Measurements from ENCODE around the gene AP1G2. TPM values are rescaled to one million over a fixed set of nuclear protein-coding genes. Genes with fewer than 3 reads are reported as not detected.
"Not testable (repeated sequence)": the region's sequence is repeated elsewhere in the genome, so short reads cannot be mapped to it uniquely, and the experiment has no call there.

The AP1G2 gene
- total RNA-seq, 6 donors from 2014 or later, result 73.9 to 418 (median 140) TPM

GRCh38 chr14:23612802-23613201 lies 45.2 kb upstream of the AP1G2 start:
- WGBS, 2 donors, result 81 to 83% methylated on average over 1 of the region's 1 CpG
- Histone ChIP-seq H3K27me3 (no peaks in the 10 kb centered on the region), H3K36me3 (no peaks in the 10 kb centered on the region), H3K4me1 (peaks cover 0 to 7% (median 3%) of the 10 kb centered on the region in 4 donors), H3K4me3 (peak overlapping the region in 2 of 4 donors; percentile 0 to 5), H3K27ac (peak overlapping the region; percentile 37 to 71 (median 46)), H3K9me3 (no peaks in the 10 kb centered on the region)
- no peak for ATAC-seq (ENCODE audit: low FRiP score in 2 of 2)
- DNase-seq, result no peak
- TF ChIP-seq POLR2AphosphoS5 (IDR thresholded peaks at IDR 0.05) (no peak), CTCF (IDR thresholded peaks at IDR 0.05) (no peak), EP300 (IDR thresholded peaks at IDR 0.05) (no peak), POLR2A (IDR thresholded peaks at IDR 0.05) (no peak)

- peak in 1 of 4 donors; percentile 10 for TF ChIP-seq EP300 (IDR thresholded peaks at IDR 0.05)
- TF ChIP-seq POLR2AphosphoS5 (IDR thresholded peaks at IDR 0.05), result no peak
- peaks cover 0 to 7% (median 3%) of the 10 kb centered on the region in 4 donors for H3K4me1 ChIP-seq
- DNase-seq, result peak in 1 of 2 donors; percentile 44
- peak; percentile 42 to 65 for ATAC-seq (ENCODE audit: low FRiP score in 2 of 2)
- 51 to 56% methylated on average over 4 of the region's 4 CpGs for WGBS, 2 donors
- peak overlapping the region; percentile 37 to 71 (median 50) for H3K27ac ChIP-seq
- peak overlapping the region in 2 of 4 donors; percentile 0 to 5 for H3K4me3 ChIP-seq
- no peaks in the 10 kb centered on the region for H3K9me3 ChIP-seq
- H3K27me3 ChIP-seq, result no peaks in the 10 kb centered on the region
- H3K36me3 ChIP-seq, result no peaks in the 10 kb centered on the region
These were observed 44.8 kb upstream of the AP1G2 start for GRCh38 chr14:23612354-23612732.

GRCh38 chr14:23610815-23611289 lies 43.3 kb upstream of the AP1G2 start:
- WGBS, 2 donors, result 43 to 49% methylated on average over 4 of the region's 4 CpGs
- ATAC-seq (ENCODE audit: low FRiP score in 2 of 2) (no peak), DNase-seq (no peak)
- no peaks in the 10 kb centered on the region for H3K9me3 ChIP-seq
- H3K36me3 ChIP-seq, result no peaks in the 10 kb centered on the region
- no peak for TF ChIP-seq POLR2A (IDR thresholded peaks at IDR 0.05)
- no peak for TF ChIP-seq CTCF (IDR thresholded peaks at IDR 0.05)
- no peak for TF ChIP-seq EP300 (IDR thresholded peaks at IDR 0.05)
- TF ChIP-seq POLR2AphosphoS5 (IDR thresholded peaks at IDR 0.05), result no peak
- H3K27ac ChIP-seq, result peak overlapping the region in 3 of 4 donors; percentile 37 to 71 (median 56)
- no peak overlapping the region for H3K4me3 ChIP-seq
- peaks cover 0 to 7% (median 3%) of the 10 kb centered on the region in 4 donors for H3K4me1 ChIP-seq
- H3K27me3 ChIP-seq, result no peaks in the 10 kb centered on the region

GRCh38 chr14:23610090-23610814 lies 42.7 kb upstream of the AP1G2 start:
- TF ChIP-seq POLR2AphosphoS5 (IDR thresholded peaks at IDR 0.05), result no peak
- TF ChIP-seq EP300 (IDR thresholded peaks at IDR 0.05), result no peak
- TF ChIP-seq POLR2A (IDR thresholded peaks at IDR 0.05), result no peak
- no peak for TF ChIP-seq CTCF (IDR thresholded peaks at IDR 0.05)
- Histone ChIP-seq H3K27me3 (no peaks in the 10 kb centered on the region), H3K27ac (peak overlapping the region in 2 of 4 donors; percentile 56 to 71), H3K9me3 (no peaks in the 10 kb centered on the region), H3K4me3 (no peak overlapping the region), H3K36me3 (no peaks in the 10 kb centered on the region), H3K4me1 (peaks cover 0 to 7% (median 3%) of the 10 kb centered on the region in 4 donors)
- no peak for DNase-seq
- ATAC-seq (ENCODE audit: low FRiP score in 2 of 2), result no peak
- WGBS, 2 donors, result 39 to 63% methylated on average over 2 of the region's 2 CpGs

GRCh38 chr14:23609411-23610089 lies 42.0 kb upstream of the AP1G2 start:
- 62 to 67% methylated on average over 3 to 7 of the region's 7 CpGs for WGBS, 2 donors
- not testable (repeated sequence) for H3K9me3 ChIP-seq; ATAC-seq (ENCODE audit: low FRiP score in 2 of 2); H3K27me3 ChIP-seq; H3K4me3 ChIP-seq; H3K27ac ChIP-seq; DNase-seq; H3K4me1 ChIP-seq; H3K36me3 ChIP-seq

Data from upper lobe of left lung (tissue), 6 donors.